GM12801 (cell line): ENCODE results near the gene LENG1.

Source experiments
- TF ChIP-seq, protein P1 (sequence below): IDR thresholded peaks from one replicate; pipeline ENCODE4 v1.5.1; 2011; ENCODE audit warnings: control low read depth; ENCODE audit not compliant: insufficient read length; ENCODE audit errors: extremely low read depth

Gene LENG1

DNA sequence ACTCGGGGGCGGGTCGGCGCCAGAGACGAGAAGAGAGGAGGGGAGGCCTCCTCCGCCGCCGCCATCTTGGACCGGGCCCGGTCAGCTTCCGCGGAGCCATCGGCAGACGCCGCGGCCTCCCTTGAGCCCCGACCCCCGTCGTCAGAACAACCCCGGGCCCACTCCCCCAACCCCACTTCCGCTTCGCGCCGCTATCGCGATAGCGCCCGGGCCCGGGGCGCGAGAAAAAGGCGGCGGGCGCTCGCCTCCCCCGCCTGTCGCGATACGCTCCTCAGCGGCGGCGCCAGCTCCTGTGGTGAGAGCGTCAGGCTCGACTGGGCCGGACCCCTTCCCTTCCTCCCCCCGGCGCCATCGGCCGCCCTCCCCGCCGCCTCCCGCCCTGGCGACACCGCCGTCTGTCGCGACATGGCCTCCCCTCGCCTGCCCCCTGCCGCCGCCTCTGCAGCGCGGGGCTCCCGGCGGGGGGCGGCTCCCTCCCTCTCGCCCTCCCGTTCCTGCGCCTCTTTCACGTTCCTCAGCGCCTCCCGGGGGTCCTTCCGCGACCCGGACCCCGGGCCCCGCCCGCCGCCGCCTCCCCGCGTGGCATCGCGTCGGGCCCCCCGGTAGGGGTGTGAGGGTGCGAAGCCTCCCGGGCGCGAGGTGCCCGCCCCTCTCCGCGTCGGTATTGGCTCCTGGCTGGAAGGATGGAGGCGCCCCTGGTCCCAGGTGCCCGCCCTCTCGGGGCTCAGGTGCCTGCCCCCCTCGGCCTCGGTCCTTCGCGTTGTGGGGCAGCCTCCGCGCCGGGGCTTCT lies 21.6 kb downstream of the LENG1 start, which contains the start of gene CNOT3:
CNOT3 (plus strand) TSS at position 64 of the 790 bp plus-strand sequence. CDS start 5,217 bp downstream, outside the sequence.
- TF ChIP-seq, protein P1, sequence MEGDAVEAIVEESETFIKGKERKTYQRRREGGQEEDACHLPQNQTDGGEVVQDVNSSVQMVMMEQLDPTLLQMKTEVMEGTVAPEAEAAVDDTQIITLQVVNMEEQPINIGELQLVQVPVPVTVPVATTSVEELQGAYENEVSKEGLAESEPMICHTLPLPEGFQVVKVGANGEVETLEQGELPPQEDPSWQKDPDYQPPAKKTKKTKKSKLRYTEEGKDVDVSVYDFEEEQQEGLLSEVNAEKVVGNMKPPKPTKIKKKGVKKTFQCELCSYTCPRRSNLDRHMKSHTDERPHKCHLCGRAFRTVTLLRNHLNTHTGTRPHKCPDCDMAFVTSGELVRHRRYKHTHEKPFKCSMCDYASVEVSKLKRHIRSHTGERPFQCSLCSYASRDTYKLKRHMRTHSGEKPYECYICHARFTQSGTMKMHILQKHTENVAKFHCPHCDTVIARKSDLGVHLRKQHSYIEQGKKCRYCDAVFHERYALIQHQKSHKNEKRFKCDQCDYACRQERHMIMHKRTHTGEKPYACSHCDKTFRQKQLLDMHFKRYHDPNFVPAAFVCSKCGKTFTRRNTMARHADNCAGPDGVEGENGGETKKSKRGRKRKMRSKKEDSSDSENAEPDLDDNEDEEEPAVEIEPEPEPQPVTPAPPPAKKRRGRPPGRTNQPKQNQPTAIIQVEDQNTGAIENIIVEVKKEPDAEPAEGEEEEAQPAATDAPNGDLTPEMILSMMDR = no peak

DNA sequence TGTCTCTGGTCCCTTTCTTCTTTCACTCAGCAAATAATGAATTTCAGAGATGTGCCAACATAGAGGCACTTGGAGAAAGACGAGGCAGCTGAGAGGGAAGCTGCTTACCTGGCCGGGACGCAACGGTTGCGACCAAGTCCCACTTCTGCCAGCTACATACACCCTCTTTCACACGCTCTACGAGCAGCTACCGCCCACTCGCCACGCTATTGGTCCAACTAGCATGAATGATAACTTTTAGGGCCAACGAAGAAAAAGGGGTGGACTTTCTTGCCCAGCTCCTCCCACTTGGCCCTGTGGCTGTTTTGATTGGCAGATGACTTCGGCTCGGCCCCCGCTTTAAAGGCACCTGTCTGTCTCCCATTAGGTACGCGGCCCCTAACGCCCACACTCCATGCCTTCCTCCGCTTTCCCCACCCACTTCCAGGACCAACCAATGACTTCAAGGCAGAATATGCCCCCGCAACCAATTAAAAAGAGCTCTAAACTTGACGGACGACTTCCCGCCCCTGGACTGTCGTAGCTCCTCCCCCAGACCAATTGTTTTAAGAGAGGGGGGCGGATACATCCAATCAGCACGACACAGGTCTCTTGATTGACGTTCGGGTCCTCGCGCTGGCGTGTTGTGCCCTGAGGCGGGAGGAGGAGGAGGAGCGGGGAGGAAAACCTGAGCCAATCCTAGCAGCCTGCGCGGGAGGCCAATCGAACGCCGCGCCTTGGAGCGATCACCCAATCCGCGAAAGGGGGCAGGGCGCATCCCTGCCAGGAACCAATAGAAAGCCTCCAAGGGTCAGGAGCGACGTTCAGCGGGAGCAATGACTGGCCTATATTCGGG lies 22.4 kb downstream of the LENG1 start:
- TF ChIP-seq, protein P1 = no peak

DNA sequence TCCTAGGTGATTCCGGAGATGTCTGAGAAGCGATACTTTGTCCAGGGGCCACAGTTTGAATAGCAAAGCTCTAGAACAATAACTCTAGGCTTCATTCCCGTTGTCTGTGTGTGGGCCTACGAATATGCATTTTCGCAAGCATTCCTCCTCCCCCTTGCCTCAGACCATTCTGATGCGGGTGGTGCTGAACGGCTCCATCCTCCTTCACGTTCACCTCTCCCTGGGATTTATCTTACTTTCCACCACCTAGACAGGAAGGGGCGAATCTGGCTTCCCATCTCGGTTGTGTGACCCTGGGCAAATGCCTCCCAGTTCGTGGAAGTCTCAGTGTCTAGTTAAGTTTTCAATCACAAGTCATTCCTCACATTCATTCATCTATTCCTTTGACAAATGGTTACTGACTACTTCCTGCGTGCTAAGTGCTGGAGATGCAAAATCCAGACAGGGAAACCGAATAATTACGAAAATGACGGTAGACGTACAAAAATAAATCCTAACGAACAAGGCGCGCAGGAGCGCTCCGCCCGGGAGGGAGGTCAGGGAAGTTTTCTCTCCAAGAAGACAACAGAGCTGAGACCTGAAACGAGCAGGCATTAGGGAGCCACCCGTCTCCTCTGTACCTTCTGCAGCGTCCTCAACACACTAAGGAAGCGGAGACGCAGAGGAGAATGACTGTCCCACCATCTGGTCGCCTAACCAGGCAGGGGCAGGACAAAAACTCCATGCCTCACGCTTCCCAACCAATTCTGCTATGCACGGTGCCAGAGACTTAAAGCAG lies 23.2 kb downstream of the LENG1 start:
- TF ChIP-seq, protein P1 = no peak

GRCh38 chr19:54133957-54134590 lies 25.4 kb downstream of the LENG1 start:
- TF ChIP-seq, protein P1 = no peak

DNA sequence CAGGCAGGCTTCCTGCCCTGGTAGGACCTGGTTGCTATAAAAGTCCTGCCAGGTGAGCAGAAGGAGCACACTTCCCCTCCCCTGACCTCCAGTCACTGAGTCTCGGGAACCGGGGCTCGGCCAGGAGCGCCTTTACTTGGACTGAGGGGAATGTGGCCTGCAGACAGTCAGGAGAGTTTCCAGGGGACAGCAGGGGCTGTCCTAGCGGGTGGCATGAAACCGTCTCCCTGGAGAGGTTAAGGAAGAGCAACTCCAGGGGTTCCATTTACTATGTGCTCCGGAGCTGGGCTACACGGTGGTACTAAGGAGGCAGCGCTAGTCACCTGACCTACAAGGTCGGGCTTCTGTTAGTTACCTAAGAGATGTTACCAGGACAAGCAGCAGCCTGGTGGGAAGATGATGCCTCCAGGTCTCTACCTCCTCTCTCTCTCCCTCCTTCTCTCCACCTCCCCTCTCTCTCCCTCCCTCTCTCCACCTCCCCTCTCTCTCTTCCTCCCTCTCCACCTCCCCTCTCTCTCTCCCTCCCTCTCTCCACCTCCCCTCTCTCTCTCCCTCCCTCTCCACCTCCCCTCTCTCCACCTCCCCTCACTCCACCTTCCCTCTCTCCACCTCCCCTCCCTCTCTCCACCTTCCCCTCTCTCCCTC lies 26.1 kb downstream of the LENG1 start:
- TF ChIP-seq, protein P1 = no peak

DNA sequence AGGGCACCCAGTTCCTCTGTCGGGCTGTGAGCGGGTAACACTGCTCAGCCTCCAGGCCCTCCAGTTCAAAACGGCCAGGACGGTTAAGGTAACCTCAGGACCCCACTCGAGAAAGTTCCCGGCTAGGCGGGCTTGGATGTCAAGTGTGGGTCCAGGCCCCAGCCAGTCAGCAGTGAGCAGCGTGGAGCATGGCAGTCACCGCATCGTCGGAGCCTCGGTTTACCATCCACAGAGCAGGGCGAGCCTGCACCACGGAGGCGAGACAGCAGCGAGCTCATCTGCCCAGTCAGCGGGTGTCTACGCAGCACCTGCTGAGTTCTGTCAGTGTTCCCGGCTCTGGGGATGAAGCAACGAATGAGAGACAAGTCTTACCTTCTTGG lies 29.9 kb downstream of the LENG1 start:
- TF ChIP-seq, protein P1 = no peak
